Kidney tubule cell (primary cell): ENCODE data around the gene LRRC37B.
"Not testable (repeated sequence)": the region's sequence is repeated elsewhere in the genome, so short reads cannot be mapped to it uniquely, and the experiment has no call there.

Experiments
- DNase-seq: peaks from one replicate; pipeline ENCODE4 v3.0.0-alpha.2; 2018; ENCODE audit warnings: low spot score

The LRRC37B gene

DNA sequence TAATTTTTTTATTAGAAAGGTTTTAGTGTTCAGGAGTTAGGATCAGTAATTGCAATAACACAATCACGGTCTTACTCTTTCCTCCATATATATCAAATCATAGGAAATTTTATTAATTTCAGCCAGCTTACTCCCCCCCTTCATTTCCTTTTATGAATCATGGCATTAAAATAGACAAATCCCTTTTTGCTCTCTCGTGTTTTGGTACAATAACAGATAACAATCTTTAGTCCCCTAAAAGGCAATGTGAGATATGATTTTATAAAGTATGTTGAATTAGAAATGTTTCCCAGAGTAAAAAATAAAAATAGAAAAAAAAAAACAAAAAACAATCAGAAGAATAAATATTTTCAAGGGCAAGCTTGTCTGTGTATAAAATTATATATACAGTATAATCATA, 92.5 kb downstream of the LRRC37B start:
- no peak for DNase-seq

DNA sequence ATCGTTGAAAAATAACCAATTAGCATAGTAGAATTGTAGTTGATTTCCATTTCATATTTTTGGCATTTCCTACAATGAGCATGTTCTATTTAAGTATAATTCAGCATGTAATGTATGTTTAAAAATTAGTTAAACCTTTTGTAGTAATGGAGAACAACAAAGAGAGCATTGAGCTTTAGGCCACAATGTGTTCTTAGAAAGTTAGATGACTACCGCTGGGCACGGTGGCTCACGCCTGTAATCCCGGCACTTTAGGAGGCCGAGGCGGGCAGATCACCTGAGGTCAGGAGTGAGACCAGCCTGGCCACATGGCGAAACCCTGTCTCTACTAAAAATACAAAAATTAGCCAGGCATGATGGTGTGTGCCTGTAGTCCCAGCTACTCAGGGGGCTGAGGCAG, 93.1 kb downstream of the LRRC37B start:
- DNase-seq = not testable (repeated sequence)

DNA sequence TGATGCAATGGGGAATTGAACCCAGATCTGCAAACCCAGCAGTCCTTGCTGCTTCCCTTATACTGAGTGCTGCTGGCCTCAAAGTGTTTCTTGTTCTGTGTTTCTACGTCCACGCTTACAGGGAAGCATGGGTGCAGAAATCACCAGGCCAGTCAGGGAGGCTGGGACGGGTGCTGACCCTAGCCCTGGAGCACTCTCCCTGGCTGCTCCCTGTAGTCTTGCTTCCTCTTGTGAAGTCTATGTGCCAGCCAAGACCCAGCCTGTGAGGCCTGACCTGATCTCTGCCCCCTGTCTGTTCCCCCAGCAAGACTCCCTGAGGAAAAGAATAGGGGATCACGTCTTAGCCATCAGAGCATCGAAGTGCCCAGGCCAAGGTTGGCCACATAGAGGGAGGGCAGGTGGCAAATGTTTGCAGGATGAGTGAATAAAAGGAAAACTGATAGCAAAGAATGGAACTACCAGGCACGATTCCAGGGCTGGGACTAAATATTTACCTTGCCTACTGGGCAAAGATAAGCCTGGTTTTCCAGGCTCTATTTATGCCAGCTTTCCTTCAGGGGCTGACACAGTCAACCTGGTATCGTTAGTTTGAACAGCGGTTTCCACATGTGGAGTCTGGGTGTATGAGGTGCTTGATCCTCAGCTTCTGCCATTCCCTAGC, 93.9 kb downstream of the LRRC37B start:
- no peak for DNase-seq

DNA sequence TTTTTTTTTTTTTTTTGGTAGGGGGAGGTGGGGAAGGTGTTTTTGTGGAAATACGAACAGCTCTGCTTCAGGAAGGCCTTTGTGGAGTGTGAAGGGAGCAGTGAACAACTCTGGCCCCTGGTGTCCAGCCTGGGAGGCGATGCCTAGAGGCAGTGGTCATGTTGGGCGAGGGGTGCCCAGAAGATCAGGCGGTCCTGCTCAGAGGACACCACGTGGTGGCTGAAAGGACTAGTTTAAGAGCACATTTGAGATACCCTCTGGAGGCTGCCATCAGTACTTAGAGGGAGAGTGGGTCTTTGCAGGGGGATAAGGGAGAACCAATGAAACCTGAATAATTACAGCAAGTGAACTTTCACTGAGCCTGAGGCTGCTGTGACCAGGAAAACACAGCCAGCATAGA, 95.0 kb downstream of the LRRC37B start:
- no peak for DNase-seq

DNA sequence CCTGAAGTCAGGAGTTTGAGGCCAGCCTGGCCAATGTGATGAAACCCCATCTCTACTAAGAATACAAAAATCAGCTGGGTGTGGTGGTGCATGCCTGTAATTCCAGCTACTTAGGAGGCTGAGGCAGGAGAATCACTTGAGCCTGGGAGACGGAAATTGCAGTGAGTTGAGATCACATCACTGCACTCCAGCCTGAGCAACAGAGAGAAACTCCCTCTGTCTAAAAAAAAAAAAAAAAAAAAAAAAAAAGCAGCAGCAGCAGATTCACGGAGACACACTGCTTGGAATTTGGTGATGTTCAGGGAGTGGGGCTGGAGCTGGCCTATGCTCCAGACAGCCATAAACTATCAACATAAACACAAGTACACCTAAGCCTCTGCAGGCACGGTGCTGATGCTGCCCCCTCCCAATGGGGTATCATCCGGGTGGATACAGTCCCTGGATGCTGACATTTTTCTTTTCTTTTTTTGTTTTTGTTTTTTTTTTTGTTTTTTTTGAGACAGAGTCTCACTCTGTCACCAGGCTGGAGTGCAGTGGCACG, 95.5 kb downstream of the LRRC37B start:
- no peak for DNase-seq
